PC-3 (cell line): ENCODE data around the gene SMIM44. TPM values are rescaled to one million over a fixed set of nuclear protein-coding genes. Genes with fewer than 3 reads are reported as not detected.

Experiments used
- ATAC-seq: fragments of 200-7000 bp; cut with Tn5 transposase; 2 replicates; pipeline ENCODE4 v1.9.1; 2020; ENCODE audit warnings: mild to moderate bottlenecking, moderate library complexity
- BruUV-seq: library from RNA; stranded (reverse); fragments of 400-500 nt; replicated peaks from 2 replicates; lab custom pipeline; 2021; lab: Mats Ljungman, UMichigan
- CTCF ChIA-PET: fragments of 300-600 bp; sonication (Branson Sonifier 250); formaldehyde crosslinking; loops from one replicate; lab custom pipeline; 2022; ENCODE audit warnings: antibody characterized with exemption; lab: Charles Lee
- POLR2A ChIA-PET: fragments of 300-600 bp; sonication (Branson Sonifier 250); formaldehyde crosslinking; loops from one replicate; lab custom pipeline; 2022; ENCODE audit warnings: antibody characterized with exemption; ENCODE audit not compliant: unreplicated experiment; lab: Charles Lee
- DNase-seq: peaks from one replicate; pipeline ENCODE4 v3.0.0-alpha.2; 2015
- H2AFZ ChIP-seq: fragments of 300-600 bp; sonication (generic); 2 replicates; pipeline ENCODE4 v1.6.0; 2016; ENCODE audit warnings: antibody characterized with exemption, low read length
- H3F3A ChIP-seq: fragments of 300-600 bp; sonication (generic); one replicate; pipeline ENCODE4 v1.6.0; 2017; ENCODE audit warnings: antibody characterized with exemption, low read length, control low read depth, mild to moderate bottlenecking; ENCODE audit not compliant: unreplicated experiment
- H3K27ac ChIP-seq: fragments of 300-600 bp; sonication (generic); 2 replicates; pipeline ENCODE4 v1.5.1; 2016; ENCODE audit warnings: mild to moderate bottlenecking, low read length
- H3K27me3 ChIP-seq: fragments of 300-600 bp; sonication (generic); 2 replicates; pipeline ENCODE4 v1.6.1; 2016; ENCODE audit warnings: low read length, mixed read lengths
- H3K36me3 ChIP-seq: fragments of 300-600 bp; sonication (generic); 2 replicates; pipeline ENCODE4 v1.6.1; 2016; ENCODE audit warnings: low read depth, mixed run types, low read length, mixed read lengths
- H3K4me1 ChIP-seq: fragments of 300-600 bp; sonication (generic); 2 replicates; pipeline ENCODE4 v1.5.1; 2016; ENCODE audit warnings: low read length; ENCODE audit not compliant: insufficient read depth
- H3K4me2 ChIP-seq: fragments of 300-600 bp; sonication (generic); 2 replicates; pipeline ENCODE4 v1.6.0; 2016; ENCODE audit warnings: low read length
- H3K4me3 ChIP-seq: fragments of 300-600 bp; sonication (generic); 2 replicates; pipeline ENCODE4 v1.5.1; 2016; ENCODE audit warnings: mild to moderate bottlenecking, low read length, mixed read lengths
- H3K79me2 ChIP-seq: fragments of 300-600 bp; sonication (generic); 2 replicates; pipeline ENCODE4 v1.6.1; 2017; ENCODE audit warnings: low read length, mixed read lengths
- H3K9ac ChIP-seq: fragments of 300-600 bp; sonication (generic); 2 replicates; pipeline ENCODE4 v1.6.0; 2016; ENCODE audit warnings: mild to moderate bottlenecking, low read length
- H3K9me2 ChIP-seq: fragments of 300-600 bp; sonication (generic); replicated peaks from 2 replicates; pipeline ENCODE4 v1.6.1; 2016; ENCODE audit warnings: mixed run types, low read length, mixed read lengths
- H3K9me3 ChIP-seq: fragments of 300-600 bp; sonication (generic); 2 replicates; pipeline ENCODE4 v1.6.1; 2016; ENCODE audit warnings: low read length, mixed read lengths
- H4K20me1 ChIP-seq: fragments of 300-600 bp; sonication (generic); 2 replicates; pipeline ENCODE4 v1.6.1; 2016; ENCODE audit warnings: low read length, mixed read lengths
- EZH2 ChIP-seq: fragments of 300-600 bp; sonication (generic); IDR thresholded peaks from one replicate; pipeline ENCODE4 v1.6.1; 2017; ENCODE audit warnings: antibody characterized with exemption, mild to moderate bottlenecking, low read length; ENCODE audit not compliant: unreplicated experiment
- EZH2phosphoT487 ChIP-seq: fragments of 300-600 bp; sonication (generic); IDR thresholded peaks from 2 replicates; pipeline ENCODE4 v1.6.1; 2018; ENCODE audit warnings: mild to moderate bottlenecking, antibody characterized with exemption, low read length, borderline replicate concordance
- intact Hi-C: fragments of 100-400 bp; cut with micrococcal nuclease; formaldehyde crosslinking; loops from 2 replicates; pipeline ENCODE4 v1.9.0; 2023
- total RNA-seq: library from RNA; depleted of rRNA; stranded (reverse); fragments of >200 nt; gene quantifications from 2 replicates; pipeline ENCODE4 v1.2.3, GENCODE V29; 2014
- TF ChIP-seq, protein P1 (sequence below): fragments of 300-600 bp; sonication (generic); conservative IDR thresholded peaks from 2 replicates; pipeline ENCODE4 v1.5.1; 2017; ENCODE audit warnings: antibody characterized with exemption, low read depth, mild to moderate bottlenecking, low read length

Gene SMIM44
- total RNA-seq, 1 experiment from 2014 or later = not detected

DNA sequence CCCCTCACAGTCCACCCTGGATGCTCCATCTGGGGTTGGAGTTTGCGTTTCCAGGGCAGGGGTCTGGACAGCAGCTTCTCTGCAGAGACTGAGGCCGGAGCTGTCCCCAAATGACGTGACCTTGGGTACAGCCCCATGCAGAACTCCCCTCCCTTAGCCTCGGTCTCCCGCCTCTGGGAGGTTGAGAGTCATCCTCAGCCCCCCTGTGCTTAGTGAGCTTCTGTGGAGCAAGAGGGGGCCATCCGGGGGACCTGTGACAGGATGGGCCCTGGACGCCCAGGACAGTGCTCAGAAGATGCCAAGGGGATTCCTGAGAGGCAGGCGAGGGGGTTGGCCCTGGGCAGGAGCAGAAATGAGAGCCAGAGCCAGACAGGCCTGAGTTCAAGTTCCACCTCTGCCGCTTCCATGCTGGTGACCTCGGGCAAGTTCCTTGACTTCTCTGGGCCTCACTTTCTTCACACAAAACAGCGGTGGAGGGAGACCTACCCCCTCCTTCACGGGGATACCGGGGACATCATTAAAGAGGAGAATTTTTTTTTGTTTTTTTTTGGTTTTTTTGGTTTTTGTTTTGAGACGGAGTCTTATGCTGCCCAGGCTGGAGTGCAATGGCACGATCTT is 23.2 kb downstream of the SMIM44 start:
- ChIA-PET POLR2A (no interaction called here), CTCF (no interaction called here)
- no peak overlapping the region for H3K4me3 ChIP-seq
- H3K36me3 ChIP-seq = no peaks in the 10 kb centered on the region; the same call in 1 of the 2 replicates
- no peaks in the 10 kb centered on the region for H3K4me1 ChIP-seq
- no peak for ATAC-seq
- H3K27ac ChIP-seq = no peak overlapping the region
- H4K20me1 ChIP-seq = no peaks in the 10 kb centered on the region
- DNase-seq = no peak
- TF ChIP-seq EZH2phosphoT487 (no peak), EZH2 (no peak)
- TF ChIP-seq, protein P1, sequence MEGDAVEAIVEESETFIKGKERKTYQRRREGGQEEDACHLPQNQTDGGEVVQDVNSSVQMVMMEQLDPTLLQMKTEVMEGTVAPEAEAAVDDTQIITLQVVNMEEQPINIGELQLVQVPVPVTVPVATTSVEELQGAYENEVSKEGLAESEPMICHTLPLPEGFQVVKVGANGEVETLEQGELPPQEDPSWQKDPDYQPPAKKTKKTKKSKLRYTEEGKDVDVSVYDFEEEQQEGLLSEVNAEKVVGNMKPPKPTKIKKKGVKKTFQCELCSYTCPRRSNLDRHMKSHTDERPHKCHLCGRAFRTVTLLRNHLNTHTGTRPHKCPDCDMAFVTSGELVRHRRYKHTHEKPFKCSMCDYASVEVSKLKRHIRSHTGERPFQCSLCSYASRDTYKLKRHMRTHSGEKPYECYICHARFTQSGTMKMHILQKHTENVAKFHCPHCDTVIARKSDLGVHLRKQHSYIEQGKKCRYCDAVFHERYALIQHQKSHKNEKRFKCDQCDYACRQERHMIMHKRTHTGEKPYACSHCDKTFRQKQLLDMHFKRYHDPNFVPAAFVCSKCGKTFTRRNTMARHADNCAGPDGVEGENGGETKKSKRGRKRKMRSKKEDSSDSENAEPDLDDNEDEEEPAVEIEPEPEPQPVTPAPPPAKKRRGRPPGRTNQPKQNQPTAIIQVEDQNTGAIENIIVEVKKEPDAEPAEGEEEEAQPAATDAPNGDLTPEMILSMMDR = no peak
- no peaks in the 10 kb centered on the region for H3K27me3 ChIP-seq
- H3K9ac ChIP-seq = no peak overlapping the region
- H3F3A ChIP-seq = no peaks in the 10 kb centered on the region
- H3K9me3 ChIP-seq = no peaks in the 10 kb centered on the region
- no peaks in the 10 kb centered on the region for H3K79me2 ChIP-seq
- no peak overlapping the region for H3K4me2 ChIP-seq
- no TSS peak for BruUV-seq
- intact Hi-C loops = no loop called here
- no peak overlapping the region for H2AFZ ChIP-seq
- H3K9me2 ChIP-seq = no peaks in the 10 kb centered on the region

DNA sequence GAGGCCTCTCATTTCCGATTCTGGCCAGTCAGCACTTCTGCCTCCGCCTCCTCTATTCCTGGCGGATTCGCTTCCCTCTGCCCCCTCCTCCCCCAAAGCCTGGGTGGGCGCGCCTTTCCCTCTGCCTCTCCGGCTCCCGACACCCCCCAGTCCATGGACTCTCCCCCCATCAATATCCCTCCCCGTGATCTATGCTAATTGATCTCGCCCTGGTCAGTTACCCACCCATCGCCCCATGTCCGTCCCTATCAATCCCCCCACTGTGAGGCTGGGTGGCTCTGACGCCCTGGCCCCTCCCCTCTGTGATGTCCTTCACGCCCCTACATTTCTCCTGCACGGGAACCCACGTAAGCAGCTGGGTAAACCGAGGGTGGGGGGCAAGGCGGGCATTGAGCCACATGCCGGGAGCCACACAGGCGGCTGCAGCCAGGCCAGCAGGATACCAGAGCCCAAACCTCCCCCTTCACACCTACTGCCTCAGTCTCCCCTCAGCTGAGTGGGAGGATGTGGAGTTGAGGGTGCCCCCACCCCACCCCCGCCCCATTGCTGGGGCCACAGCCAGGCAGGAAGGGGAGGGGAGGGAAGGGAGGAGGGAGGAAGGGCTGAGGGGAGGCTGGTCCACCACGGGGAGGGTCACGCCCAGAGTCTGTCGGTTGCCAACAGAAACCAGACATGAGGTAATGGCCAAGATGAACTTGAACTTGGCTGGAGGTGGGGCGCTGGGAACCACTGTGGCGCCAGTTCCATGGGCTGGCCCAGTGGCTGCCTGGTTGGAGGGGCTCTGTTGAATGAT is 24.0 kb downstream of the SMIM44 start:
- no peaks in the 10 kb centered on the region for H3K79me2 ChIP-seq
- ChIA-PET CTCF (no interaction called here), POLR2A (no interaction called here)
- no peaks in the 10 kb centered on the region for H3K9me2 ChIP-seq
- TF ChIP-seq EZH2 (no peak), EZH2phosphoT487 (no peak)
- TF ChIP-seq, protein P1 = no peak
- no peak for ATAC-seq
- intact Hi-C loops = no loop called here
- H3K27ac ChIP-seq = no peak overlapping the region
- no TSS peak for BruUV-seq
- no peaks in the 10 kb centered on the region for H4K20me1 ChIP-seq
- no peak overlapping the region for H3K9ac ChIP-seq
- H2AFZ ChIP-seq = no peak overlapping the region
- no peak overlapping the region for H3K4me3 ChIP-seq
- no peak for DNase-seq
- no peaks in the 10 kb centered on the region for H3K4me1 ChIP-seq
- H3K27me3 ChIP-seq = no peaks in the 10 kb centered on the region
- no peak overlapping the region for H3K4me2 ChIP-seq
- no peaks in the 10 kb centered on the region; the same call in 1 of the 2 replicates for H3K36me3 ChIP-seq
- no peaks in the 10 kb centered on the region for H3K9me3 ChIP-seq
- H3F3A ChIP-seq = no peaks in the 10 kb centered on the region
